ENCODE results near the gene CISH. TPM values are rescaled to one million over a fixed set of nuclear protein-coding genes. Genes with fewer than 3 reads are reported as not detected.

CISH gene
- total and polyA plus RNA-seq, 9 donors, result 6.2 to 28.0 (median 21.9) TPM

GRCh38 chr3:50586763-50587070 lies 24.9 kb downstream of the CISH start:
- no peaks in the 10 kb centered on the region for H3K36me3 ChIP-seq
- H3K9me3 ChIP-seq, result no peaks in the 10 kb centered on the region
- no peaks in the 10 kb centered on the region for H3K27me3 ChIP-seq
- no peak for DNase-seq
- no peak for TF ChIP-seq CTCF (IDR thresholded peaks at IDR 0.05)
- no peak for TF ChIP-seq EP300 (IDR thresholded peaks at IDR 0.05)
- no peak for TF ChIP-seq POLR2A (IDR thresholded peaks at IDR 0.05)
- peaks cover 8% of the 10 kb centered on the region for H3K4me1 ChIP-seq (ENCODE audit: insufficient read depth)
- intact Hi-C loops (cut with DNase I), result no loop called here
- 74 to 81% (median 77%) methylated on average over 3 of the region's 3 CpGs for WGBS, 3 donors
- H3K4me3 ChIP-seq, result no peak overlapping the region
- H3K27ac ChIP-seq, result no peak overlapping the region

DNA sequence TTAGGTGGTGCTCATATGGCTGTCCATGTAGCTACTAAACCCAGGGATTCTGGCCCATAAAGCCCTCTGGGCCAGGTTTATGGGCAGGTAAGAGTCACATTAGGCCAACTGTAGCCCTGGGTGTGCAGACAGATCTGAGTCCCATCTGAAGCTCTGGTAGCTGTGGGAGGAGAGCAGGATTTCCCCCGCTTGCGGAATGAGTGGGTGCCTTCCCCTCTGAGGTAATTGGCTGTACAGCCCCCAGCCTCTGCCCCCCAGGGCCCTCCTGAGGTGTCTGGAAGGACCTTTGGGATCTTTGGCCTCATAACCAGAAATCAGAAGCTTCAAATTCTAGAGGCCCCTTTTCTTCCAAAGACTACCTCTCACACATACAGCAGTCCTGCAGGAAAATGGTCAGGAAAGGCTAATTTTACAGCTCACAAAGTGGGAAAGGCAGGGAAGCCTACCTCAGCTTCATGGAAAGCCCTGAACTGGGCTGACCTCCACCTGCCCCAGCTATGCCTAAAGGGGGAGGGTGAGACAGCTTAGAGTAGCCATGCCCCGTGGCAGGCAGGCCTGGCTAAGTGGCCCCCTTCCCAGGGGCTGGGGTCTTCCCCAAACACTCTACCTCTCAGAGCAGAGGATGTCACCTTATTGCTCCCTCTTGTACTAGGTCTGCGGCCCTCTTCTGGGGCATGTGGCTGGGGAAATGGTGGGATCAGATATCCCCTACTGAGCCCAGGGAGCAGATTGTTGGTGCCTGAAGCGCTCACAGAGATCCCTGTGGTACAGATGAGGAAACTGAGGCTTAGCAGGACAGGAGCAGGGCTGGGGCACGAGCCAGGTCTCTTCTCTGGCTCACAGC lies 25.4 kb downstream of the CISH start:
- DNase-seq, result no peak
- H3K27ac ChIP-seq, result no peak overlapping the region
- intact Hi-C loops (cut with DNase I), result no loop called here
- TF ChIP-seq POLR2A (IDR thresholded peaks at IDR 0.05) (no peak), EP300 (IDR thresholded peaks at IDR 0.05) (no peak), CTCF (IDR thresholded peaks at IDR 0.05) (no peak)
- no peaks in the 10 kb centered on the region for H3K36me3 ChIP-seq
- H3K4me1 ChIP-seq (ENCODE audit: insufficient read depth), result peaks cover 9% of the 10 kb centered on the region
- H3K27me3 ChIP-seq, result no peaks in the 10 kb centered on the region
- no peaks in the 10 kb centered on the region for H3K9me3 ChIP-seq
- no peak overlapping the region for H3K4me3 ChIP-seq
- WGBS, 3 donors, result 82 to 90% (median 84%) methylated on average over 6 of the region's 6 CpGs

- Histone ChIP-seq H3K4me3 (no peak overlapping the region), H3K27me3 (no peaks in the 10 kb centered on the region), H3K9me3 (no peaks in the 10 kb centered on the region), H3K27ac (no peak overlapping the region), H3K36me3 (no peaks in the 10 kb centered on the region), H3K4me1 (ENCODE audit: insufficient read depth) (peaks cover 6% of the 10 kb centered on the region)
- 66 to 74% (median 70%) methylated on average over 2 of the region's 2 CpGs for WGBS, 3 donors
- DNase-seq, result no peak
- TF ChIP-seq EP300 (IDR thresholded peaks at IDR 0.05), result no peak
- no peak for TF ChIP-seq CTCF (IDR thresholded peaks at IDR 0.05)
- no peak for TF ChIP-seq POLR2A (IDR thresholded peaks at IDR 0.05)
- intact Hi-C loops (cut with DNase I), result no loop called here
These were observed 27.2 kb downstream of the CISH start for GRCh38 chr3:50584391-50584790.

DNA sequence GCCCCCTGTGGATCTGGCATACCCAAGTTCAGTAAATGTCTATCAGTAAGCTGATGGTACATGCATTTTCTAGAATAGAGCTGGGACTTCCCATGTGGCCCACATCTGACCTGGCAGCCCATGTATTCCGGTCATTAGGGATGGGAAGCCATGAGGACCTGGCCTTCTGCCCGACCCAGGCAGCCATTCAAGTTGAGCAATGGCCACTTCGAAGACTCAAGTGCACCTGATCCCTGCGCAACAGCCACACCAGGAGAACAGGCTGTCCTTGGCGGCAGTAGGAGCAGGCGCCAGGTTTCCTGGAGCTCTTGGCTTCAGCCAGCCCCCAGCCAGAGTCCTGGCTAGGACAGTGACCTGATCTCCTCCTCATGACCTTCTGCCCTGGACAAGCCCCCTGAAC lies 27.7 kb downstream of the CISH start:
- Histone ChIP-seq H3K9me3 (no peaks in the 10 kb centered on the region), H3K27me3 (no peaks in the 10 kb centered on the region), H3K4me1 (ENCODE audit: insufficient read depth) (peaks cover 6% of the 10 kb centered on the region), H3K4me3 (no peak overlapping the region), H3K27ac (no peak overlapping the region), H3K36me3 (no peaks in the 10 kb centered on the region)
- TF ChIP-seq CTCF (IDR thresholded peaks at IDR 0.05) (no peak), POLR2A (IDR thresholded peaks at IDR 0.05) (no peak), EP300 (IDR thresholded peaks at IDR 0.05) (no peak)
- WGBS, 3 donors, result 74 to 89% (median 85%) methylated on average over 5 to 6 of the region's 6 CpGs
- peak in 2 of 5 donors; percentile 57 to 66 for DNase-seq
- intact Hi-C loops (cut with DNase I), result no loop called here

Data from ovary (tissue), 9 donors.